ENCODE results near the gene ACBD6.

DNA sequence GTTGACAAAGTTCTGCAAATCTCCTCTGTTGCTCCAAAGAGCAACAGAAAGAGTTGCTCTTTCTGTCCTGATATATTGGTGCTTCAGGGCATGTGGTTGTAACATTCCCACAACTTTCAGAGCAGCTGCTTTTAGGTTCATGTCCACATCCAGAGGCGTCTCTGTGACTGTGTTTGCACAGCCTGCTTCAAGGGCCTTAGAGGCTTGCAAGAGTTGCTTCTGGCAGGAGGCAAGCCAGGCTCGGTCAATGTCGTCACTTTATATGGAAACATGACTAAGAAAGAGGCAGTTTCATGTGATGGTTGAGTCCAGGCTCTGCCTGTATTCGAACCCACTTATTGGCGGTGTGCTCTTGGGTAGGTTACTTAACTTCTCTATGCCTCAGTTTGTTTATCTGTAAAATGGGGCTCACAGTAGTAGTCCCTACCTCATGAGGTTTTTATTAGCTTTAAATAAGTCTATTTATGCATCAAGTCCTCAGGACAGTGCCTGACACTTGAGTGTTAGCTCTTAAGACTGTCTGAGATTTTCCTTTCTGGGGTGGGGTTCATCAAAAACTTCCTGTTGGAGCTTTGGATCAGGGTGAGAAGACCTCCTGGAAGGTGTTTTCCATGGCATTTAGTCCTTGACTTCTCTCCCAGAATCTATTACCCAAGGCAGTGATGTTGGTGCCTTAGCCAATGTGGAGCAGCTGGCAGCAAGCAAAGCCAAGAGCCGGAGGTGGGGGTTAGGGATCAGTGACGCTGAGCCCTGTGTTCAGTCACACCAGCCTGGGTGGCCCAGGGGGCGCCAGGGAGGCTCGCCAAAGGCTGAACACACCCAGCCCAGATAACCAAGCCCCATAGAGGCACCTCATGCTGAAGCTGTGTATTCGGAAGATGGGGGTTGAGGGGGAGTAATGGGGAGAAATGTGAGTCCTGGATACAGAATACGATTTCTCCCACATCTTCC is 253.4 kb downstream of the ACBD6 start:
- no peak for TF ChIP-seq EZH2phosphoT487 (IDR thresholded peaks at IDR 0.05; ENCODE audit: insufficient read depth, low read depth)
- no peak for TF ChIP-seq EZH2 (IDR thresholded peaks at IDR 0.05; ENCODE audit: insufficient read depth, poor library complexity, severe bottlenecking)

Measured in GM23248 (cell line).